GM18526 (cell line): ENCODE data around the gene RPL15.

Experiments
- POLR2A ChIP-seq: IDR thresholded peaks from 3 replicates; pipeline ENCODE4 v1.6.1; 2011; ENCODE audit not compliant: insufficient read length; ENCODE audit errors: extremely low read depth

RPL15 gene

GRCh38 chr3:23945913-23946687 lies 29.2 kb downstream of the RPL15 start:
- peak; percentile 63 for TF ChIP-seq POLR2A

- TF ChIP-seq POLR2A = no peak
These were observed 31.8 kb downstream of the RPL15 start for GRCh38 chr3:23948761-23949160.

GRCh38 chr3:23949784-23950183 lies 32.9 kb downstream of the RPL15 start:
- TF ChIP-seq POLR2A = no peak

GRCh38 chr3:23950293-23950692 lies 33.4 kb downstream of the RPL15 start:
- no peak for TF ChIP-seq POLR2A

- TF ChIP-seq POLR2A = no peak
These were observed 35.7 kb downstream of the RPL15 start for GRCh38 chr3:23952646-23953045.

GRCh38 chr3:23953523-23953922 lies 36.6 kb downstream of the RPL15 start:
- TF ChIP-seq POLR2A = no peak

GRCh38 chr3:23954144-23954543 lies 37.2 kb downstream of the RPL15 start:
- no peak for TF ChIP-seq POLR2A

GRCh38 chr3:23956701-23957100 lies 39.8 kb downstream of the RPL15 start:
- no peak for TF ChIP-seq POLR2A

- TF ChIP-seq POLR2A = no peak
These were observed 42.4 kb downstream of the RPL15 start for GRCh38 chr3:23959135-23959900.

- no peak for TF ChIP-seq POLR2A
These were observed 43.7 kb downstream of the RPL15 start for GRCh38 chr3:23960649-23961048.

- TF ChIP-seq POLR2A = no peak
These were observed 44.1 kb downstream of the RPL15 start for GRCh38 chr3:23961066-23961465.

- TF ChIP-seq POLR2A = no peak
These were observed 45.0 kb downstream of the RPL15 start for GRCh38 chr3:23961913-23962312.

- TF ChIP-seq POLR2A = no peak
These were observed 47.8 kb downstream of the RPL15 start for GRCh38 chr3:23964537-23965235.

GRCh38 chr3:23966328-23966727 lies 49.4 kb downstream of the RPL15 start:
- no peak for TF ChIP-seq POLR2A

GRCh38 chr3:23968463-23969184 lies 51.7 kb downstream of the RPL15 start:
- no peak for TF ChIP-seq POLR2A

- TF ChIP-seq POLR2A = no peak
These were observed 52.5 kb downstream of the RPL15 start for GRCh38 chr3:23969393-23969792.
